Measurements from ENCODE around the gene SYCE1L. TPM values are rescaled to one million over a fixed set of nuclear protein-coding genes. Genes with fewer than 3 reads are reported as not detected.
A peak's percentile ranks its signal among the peaks of the same experiment; 100 is the strongest.

The SYCE1L gene
- total and polyA plus RNA-seq, 2 of the 4 experiments (the other 2 are of a cell fraction) = 0.10 TPM; not detected in 1

DNA sequence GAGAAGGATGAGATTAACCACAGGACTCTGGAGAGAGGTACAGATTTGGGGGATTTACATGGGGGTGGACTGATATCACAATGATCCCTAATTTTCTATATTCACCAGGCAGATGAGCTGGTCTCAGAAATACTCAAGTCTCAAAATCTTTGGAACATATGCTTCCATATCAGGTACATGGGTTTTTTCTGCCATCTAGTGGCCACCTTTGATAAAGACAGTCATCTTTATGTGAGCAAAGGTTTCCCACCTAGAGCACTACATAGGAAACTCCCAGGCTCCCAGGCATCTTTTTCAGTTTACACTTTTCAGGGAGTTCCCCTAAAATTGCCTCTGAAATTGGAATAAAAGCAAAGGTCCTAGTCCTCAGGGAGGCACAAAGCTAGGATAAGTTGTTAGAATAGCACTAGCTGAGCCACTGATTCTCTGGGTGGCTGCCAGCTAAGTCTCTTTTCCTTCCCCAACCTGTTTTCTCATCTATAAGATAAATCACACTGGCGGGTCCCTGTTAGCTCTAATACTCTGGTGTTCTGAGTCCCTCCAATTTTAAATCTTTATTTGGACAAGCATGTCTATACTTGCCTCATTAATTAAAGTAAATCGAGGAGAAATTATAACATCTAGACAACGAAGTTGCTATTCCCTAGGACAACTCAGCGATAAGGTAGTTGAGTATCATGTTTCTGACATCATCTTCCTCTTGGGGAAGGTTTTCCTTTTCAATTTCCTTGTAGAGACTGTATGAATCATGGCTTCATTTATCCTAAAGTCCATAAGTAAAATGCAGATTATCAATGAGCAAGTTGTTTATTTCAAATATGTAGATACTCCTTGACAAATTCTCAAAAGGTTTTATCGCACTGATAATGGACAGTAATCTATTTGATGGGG is 27.2 kb upstream of the SYCE1L start:
- H4K91ac ChIP-seq (ENCODE audit: insufficient read depth, low read depth, low read length) = no peak overlapping the region
- H3K14ac ChIP-seq (replicated peaks; ENCODE audit: low read depth, low read length) = no peak overlapping the region
- H4K5ac ChIP-seq (ENCODE audit: low read depth, low read length) = no peak overlapping the region
- WGBS, 2 experiments (ENCODE audit: extremely low coverage in 2 of 2, insufficient read length in 1 of 2) = no CpG with 5 or more reads among the region's 5 CpGs
- no peak overlapping the region for H3K23ac ChIP-seq (ENCODE audit: low read depth, low read length)
- no peak overlapping the region for H2AK5ac ChIP-seq (ENCODE audit: low read depth, low read length)
- no peaks in the 10 kb centered on the region for H3K9me1 ChIP-seq (ENCODE audit: insufficient read depth, low read length)
- no peaks in the 10 kb centered on the region for H4K20me1 ChIP-seq (ENCODE audit: insufficient read depth, low read length)
- intact Hi-C loops (cut with micrococcal nuclease) = loop anchor here (1.0 to 10.0 kb wide), 2 partner anchors 1383 to 1527 kb away; partner anchors contain the start of genes KARS1 and TERF2IP
- CTCF ChIA-PET = interaction anchor here (0.7 to 2.0 kb wide), 8 partner anchors 11 to 1385 kb away, joined by 3 to 12 read pairs (median 3); no protein-coding TSS in a partner anchor
- H3K4me3 ChIP-seq (ENCODE audit: insufficient read depth, low read depth, low read length) = no peak overlapping the region
- BruUV-seq (replicated peaks) = no TSS peak
- dilution Hi-C loops (cut with HindIII; ENCODE audit: low sequenced_read_pairs, unreplicated experiment) = loop anchor here (25.0 kb wide), 1 partner anchor 1385 kb away; no protein-coding TSS in a partner anchor
- no peaks in the 10 kb centered on the region for H3K79me1 ChIP-seq (ENCODE audit: low read depth in 1 of 2, low read length in 2 of 2)
- no peak overlapping the region for H3K56ac ChIP-seq (ENCODE audit: extremely low read depth, insufficient read depth, low read length)
- POLR2A ChIA-PET (ENCODE audit: unreplicated experiment) = no interaction called here
- H2AK9ac ChIP-seq (replicated peaks; ENCODE audit: low read depth, low read length, poor library complexity) = no peak overlapping the region
- H3K4me1 ChIP-seq (ENCODE audit: control insufficient read depth, insufficient read depth, low read length) = no peaks in the 10 kb centered on the region
- peaks cover 1% of the 10 kb centered on the region; the same call in 1 of the 2 replicates for H3K27me3 ChIP-seq (ENCODE audit: control insufficient read depth, insufficient read depth, low read length)
- H3K4ac ChIP-seq (ENCODE audit: low read depth, low read length) = no peak overlapping the region
- H3K36me3 ChIP-seq (ENCODE audit: control insufficient read depth, insufficient read depth, low read length) = no peaks in the 10 kb centered on the region
- no peak overlapping the region for H3K4me2 ChIP-seq (ENCODE audit: low read depth, low read length)
- no peak overlapping the region for H2BK5ac ChIP-seq (ENCODE audit: low read depth, low read length, poor library complexity, severe bottlenecking)
- H2BK15ac ChIP-seq (ENCODE audit: low read depth, low read length) = no peak overlapping the region
- H3K9ac ChIP-seq (ENCODE audit: low read depth, low read length) = no peak overlapping the region
- no peak overlapping the region for H2AFZ ChIP-seq (replicated peaks; ENCODE audit: low read length, poor library complexity)
- DNase-seq (peak; percentile 59), ATAC-seq (ENCODE audit: low read depth) (peak; percentile 85)
- H3K18ac ChIP-seq (ENCODE audit: low read depth, low read length) = no peak overlapping the region
- H4K8ac ChIP-seq (ENCODE audit: low read depth in 2 of 2, low read length in 2 of 2) = no peak overlapping the region
- H2BK120ac ChIP-seq (ENCODE audit: low read depth, low read length) = no peak overlapping the region
- in situ Hi-C loops (cut with MboI; ENCODE audit: low sequenced_read_pairs) = loop anchor here (5.0 kb wide), 1 partner anchor 1385 kb away; no protein-coding TSS in a partner anchor
- no peaks in the 10 kb centered on the region for H3K9me3 ChIP-seq (ENCODE audit: control insufficient read depth, insufficient read depth, low read length)
- no peak overlapping the region for H2BK20ac ChIP-seq (ENCODE audit: low read depth, low read length)
- no peak overlapping the region for H3K27ac ChIP-seq (ENCODE audit: insufficient read depth, low read length)
- TF ChIP-seq BHLHE40 (IDR thresholded peaks at IDR 0.05; ENCODE audit: low read depth, low read length) (no peak), MXI1 (IDR thresholded peaks at IDR 0.05; ENCODE audit: borderline replicate concordance, low read depth, low read length) (no peak), CEBPB (IDR thresholded peaks at IDR 0.05; ENCODE audit: low read depth, low read length) (no peak), POLR2A (IDR thresholded peaks at IDR 0.05; ENCODE audit: low read depth, low read length) (no peak), FOS (IDR thresholded peaks at IDR 0.05; ENCODE audit: low read depth, low read length) (no peak), MAZ (IDR thresholded peaks at IDR 0.05; ENCODE audit: borderline replicate concordance, low read depth, low read length) (no peak), SMC3 (IDR thresholded peaks at IDR 0.05; ENCODE audit: low read depth, low read length) (peak; percentile 63), MAFK (IDR thresholded peaks at IDR 0.05; ENCODE audit: low read depth, low read length) (no peak), RAD21 (IDR thresholded peaks at IDR 0.05; ENCODE audit: low read length) (peak; percentile 72), CHD1 (IDR thresholded peaks at IDR 0.05; ENCODE audit: low read depth, low read length) (no peak), RCOR1 (IDR thresholded peaks at IDR 0.05; ENCODE audit: insufficient replicate concordance, low read length) (no peak)
- TF ChIP-seq, protein P1, sequence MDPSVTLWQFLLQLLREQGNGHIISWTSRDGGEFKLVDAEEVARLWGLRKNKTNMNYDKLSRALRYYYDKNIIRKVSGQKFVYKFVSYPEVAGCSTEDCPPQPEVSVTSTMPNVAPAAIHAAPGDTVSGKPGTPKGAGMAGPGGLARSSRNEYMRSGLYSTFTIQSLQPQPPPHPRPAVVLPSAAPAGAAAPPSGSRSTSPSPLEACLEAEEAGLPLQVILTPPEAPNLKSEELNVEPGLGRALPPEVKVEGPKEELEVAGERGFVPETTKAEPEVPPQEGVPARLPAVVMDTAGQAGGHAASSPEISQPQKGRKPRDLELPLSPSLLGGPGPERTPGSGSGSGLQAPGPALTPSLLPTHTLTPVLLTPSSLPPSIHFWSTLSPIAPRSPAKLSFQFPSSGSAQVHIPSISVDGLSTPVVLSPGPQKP (IDR thresholded peaks at IDR 0.05; ENCODE audit: borderline replicate concordance, low read depth, low read length) = no peak
- TF ChIP-seq, protein P2, sequence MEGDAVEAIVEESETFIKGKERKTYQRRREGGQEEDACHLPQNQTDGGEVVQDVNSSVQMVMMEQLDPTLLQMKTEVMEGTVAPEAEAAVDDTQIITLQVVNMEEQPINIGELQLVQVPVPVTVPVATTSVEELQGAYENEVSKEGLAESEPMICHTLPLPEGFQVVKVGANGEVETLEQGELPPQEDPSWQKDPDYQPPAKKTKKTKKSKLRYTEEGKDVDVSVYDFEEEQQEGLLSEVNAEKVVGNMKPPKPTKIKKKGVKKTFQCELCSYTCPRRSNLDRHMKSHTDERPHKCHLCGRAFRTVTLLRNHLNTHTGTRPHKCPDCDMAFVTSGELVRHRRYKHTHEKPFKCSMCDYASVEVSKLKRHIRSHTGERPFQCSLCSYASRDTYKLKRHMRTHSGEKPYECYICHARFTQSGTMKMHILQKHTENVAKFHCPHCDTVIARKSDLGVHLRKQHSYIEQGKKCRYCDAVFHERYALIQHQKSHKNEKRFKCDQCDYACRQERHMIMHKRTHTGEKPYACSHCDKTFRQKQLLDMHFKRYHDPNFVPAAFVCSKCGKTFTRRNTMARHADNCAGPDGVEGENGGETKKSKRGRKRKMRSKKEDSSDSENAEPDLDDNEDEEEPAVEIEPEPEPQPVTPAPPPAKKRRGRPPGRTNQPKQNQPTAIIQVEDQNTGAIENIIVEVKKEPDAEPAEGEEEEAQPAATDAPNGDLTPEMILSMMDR (conservative IDR thresholded peaks at IDR 0.05; ENCODE audit: low read depth, low read length) = peak; percentile 68
- TF ChIP-seq, protein P3, sequence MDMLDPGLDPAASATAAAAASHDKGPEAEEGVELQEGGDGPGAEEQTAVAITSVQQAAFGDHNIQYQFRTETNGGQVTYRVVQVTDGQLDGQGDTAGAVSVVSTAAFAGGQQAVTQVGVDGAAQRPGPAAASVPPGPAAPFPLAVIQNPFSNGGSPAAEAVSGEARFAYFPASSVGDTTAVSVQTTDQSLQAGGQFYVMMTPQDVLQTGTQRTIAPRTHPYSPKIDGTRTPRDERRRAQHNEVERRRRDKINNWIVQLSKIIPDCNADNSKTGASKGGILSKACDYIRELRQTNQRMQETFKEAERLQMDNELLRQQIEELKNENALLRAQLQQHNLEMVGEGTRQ (IDR thresholded peaks at IDR 0.05; ENCODE audit: low read depth, low read length) = no peak

All from IMR-90 (cell line).